ENCODE measurements around the gene NUTM1. TPM values are rescaled to one million over a fixed set of nuclear protein-coding genes. Genes with fewer than 3 reads are reported as not detected.

NUTM1 gene, protein sequence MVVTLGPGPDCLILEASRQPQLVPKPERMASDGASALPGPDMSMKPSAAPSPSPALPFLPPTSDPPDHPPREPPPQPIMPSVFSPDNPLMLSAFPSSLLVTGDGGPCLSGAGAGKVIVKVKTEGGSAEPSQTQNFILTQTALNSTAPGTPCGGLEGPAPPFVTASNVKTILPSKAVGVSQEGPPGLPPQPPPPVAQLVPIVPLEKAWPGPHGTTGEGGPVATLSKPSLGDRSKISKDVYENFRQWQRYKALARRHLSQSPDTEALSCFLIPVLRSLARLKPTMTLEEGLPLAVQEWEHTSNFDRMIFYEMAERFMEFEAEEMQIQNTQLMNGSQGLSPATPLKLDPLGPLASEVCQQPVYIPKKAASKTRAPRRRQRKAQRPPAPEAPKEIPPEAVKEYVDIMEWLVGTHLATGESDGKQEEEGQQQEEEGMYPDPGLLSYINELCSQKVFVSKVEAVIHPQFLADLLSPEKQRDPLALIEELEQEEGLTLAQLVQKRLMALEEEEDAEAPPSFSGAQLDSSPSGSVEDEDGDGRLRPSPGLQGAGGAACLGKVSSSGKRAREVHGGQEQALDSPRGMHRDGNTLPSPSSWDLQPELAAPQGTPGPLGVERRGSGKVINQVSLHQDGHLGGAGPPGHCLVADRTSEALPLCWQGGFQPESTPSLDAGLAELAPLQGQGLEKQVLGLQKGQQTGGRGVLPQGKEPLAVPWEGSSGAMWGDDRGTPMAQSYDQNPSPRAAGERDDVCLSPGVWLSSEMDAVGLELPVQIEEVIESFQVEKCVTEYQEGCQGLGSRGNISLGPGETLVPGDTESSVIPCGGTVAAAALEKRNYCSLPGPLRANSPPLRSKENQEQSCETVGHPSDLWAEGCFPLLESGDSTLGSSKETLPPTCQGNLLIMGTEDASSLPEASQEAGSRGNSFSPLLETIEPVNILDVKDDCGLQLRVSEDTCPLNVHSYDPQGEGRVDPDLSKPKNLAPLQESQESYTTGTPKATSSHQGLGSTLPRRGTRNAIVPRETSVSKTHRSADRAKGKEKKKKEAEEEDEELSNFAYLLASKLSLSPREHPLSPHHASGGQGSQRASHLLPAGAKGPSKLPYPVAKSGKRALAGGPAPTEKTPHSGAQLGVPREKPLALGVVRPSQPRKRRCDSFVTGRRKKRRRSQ
- total RNA-seq, result 0.05 TPM in 1 of 2 replicates, not detected in the other

DNA sequence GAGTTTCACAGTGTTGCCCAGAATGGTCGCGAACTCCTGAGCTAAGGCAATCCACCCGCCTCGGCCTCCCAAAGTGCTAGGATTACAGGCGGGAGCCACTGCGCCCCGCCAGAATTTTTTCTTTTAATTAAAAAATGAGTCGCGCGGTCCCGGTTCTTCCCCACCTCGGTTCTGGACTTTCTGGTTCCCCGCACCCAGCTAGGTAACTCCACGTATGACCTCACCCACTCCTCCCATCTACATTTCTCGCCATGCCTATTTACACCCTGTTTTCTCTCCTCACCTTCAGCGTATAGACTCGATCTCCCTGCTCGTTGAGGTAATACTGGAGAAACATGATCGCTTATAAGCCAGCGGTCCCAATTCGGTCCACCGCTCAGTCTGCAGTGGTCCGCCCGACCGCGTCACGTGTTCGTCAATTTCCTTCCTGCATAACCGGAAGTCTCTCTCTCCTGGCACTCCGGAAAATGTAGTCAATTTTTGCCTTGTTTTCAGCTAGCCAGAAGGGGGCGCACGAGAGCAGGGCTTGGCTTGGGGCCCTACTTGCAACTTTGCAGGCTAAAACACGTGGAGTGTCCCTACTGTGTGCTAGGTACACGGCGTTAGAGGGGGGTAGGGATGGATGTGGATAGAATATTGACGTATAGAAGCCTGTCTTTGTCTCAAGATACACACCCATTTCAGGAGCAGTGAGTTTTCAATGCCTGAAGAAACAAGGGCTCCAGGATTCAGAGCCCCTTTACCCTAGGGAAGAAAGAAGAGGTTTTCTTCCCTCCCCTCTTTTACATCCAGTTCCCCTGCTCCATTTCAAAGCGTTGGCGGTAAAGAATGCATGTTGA is at the start of gene NUTM1, which contains the start of gene NOP10:
Gene NUTM1, plus strand, starts transcription at position 579 of the 839 bp plus-strand sequence. CDS start 382 bp downstream, outside the sequence.
Gene NOP10, minus strand, starts transcription at position 400 of the 839 bp plus-strand sequence. Its CDS starts 63 bp downstream, at position 337.

GRCh38 chr15:34337557-34338306 is 5.4 kb upstream of the NUTM1 start, which contains the start of gene SLC12A6:
TSS of gene SLC12A6 (minus strand) at chr15:34337781. CDS start at chr15:34336680, 1,101 bp downstream.

DNA sequence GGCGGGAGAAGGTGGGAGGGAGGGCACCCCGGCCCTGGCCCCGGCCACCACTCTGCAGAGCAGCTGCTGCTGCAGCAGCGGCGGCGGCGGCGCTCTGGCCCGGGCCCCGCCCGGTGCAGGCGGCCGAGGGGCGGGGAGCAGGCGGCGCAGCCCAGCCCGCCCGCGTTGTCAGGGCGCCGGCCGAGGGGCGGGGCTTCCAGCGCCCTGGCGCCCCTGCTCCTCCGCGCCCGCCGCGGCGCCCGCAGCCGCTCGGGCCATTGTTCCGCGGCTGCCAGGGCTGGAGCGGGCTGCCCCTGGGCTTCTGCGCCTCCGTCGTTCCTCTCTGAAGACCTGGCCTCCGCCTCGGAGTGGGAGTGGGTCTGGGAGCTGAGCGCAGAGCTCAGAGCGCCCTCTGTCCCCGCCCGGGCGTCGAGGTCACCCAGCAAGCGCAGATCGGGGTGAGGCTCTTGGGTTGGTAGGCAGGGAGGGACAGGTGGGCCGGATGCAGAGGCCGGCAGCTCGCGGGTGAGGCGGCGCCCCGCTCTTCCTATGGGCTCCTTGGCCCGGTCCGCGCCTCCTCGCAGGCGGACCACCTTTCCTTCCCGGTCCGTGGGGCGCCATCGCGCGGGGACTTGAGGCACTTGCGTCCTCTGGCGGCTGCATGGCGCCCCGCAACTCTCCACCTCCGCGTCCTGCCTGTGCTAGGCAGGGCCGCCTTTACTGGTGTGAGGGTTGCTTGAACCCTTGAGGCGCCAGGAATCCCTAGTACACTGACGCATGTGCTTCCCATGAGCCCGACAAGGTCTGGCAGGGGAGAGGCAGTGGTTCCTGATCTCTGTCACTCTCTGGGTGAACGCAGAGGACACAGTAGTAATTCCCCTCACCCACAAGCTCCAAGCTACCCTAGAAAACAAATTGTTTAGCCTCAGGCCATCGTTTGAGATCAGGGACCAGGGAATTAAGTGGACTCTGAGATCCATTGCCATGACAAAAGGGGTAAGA is 24.3 kb downstream of the NUTM1 start, which contains the start of gene LPCAT4:
Gene LPCAT4, minus strand, starts transcription at position 96 of the 981 bp plus-strand sequence. CDS start 96 bp downstream, outside the sequence.

Other genes with a start within 250 kb of the NUTM1 start
- gene EMC7, start 241.5 kb upstream of the NUTM1 start, total RNA-seq, result 34.7 and 41.8 TPM in 2 replicates
- gene PGBD4, start 241.2 kb upstream of the NUTM1 start, total RNA-seq, result 0.23 and 0.63 TPM in 2 replicates
- gene KATNBL1, start 133.2 kb upstream of the NUTM1 start, total RNA-seq, result 19.6 and 30.8 TPM in 2 replicates
- gene EMC4, start 118.3 kb upstream of the NUTM1 start, total RNA-seq, result 165 and 168 TPM in 2 replicates
- 10.2 and 14.0 TPM in 2 replicates for gene SLC12A6, start 5.5 kb upstream of the NUTM1 start, total RNA-seq
- gene NOP10, start 179 bp upstream of the NUTM1 start, total RNA-seq, result 238 and 279 TPM in 2 replicates
- 17.2 and 25.9 TPM in 2 replicates for gene LPCAT4, start 23.9 kb downstream of the NUTM1 start, total RNA-seq
- gene GOLGA8A, start 94.5 kb downstream of the NUTM1 start, total RNA-seq, result 3.1 and 9.0 TPM in 2 replicates
- gene GOLGA8B, start 240.3 kb downstream of the NUTM1 start, total RNA-seq, result 4.9 and 12.5 TPM in 2 replicates